Activated CD4-positive, alpha-beta T cell treated with anti-CD3 and anti-CD28 coated beads for 48 hours (primary cell): ENCODE measurements around the gene PPP1R1B.
"Not testable (repeated sequence)": the region's sequence is repeated elsewhere in the genome, so short reads cannot be mapped to it uniquely, and the experiment has no call there.

Experiments
- DNase-seq: peaks from one replicate; pipeline ENCODE4 v3.0.0-alpha.2; 2020

The PPP1R1B gene

GRCh38 chr17:39626171-39627046 lies at the start of gene PPP1R1B:
Gene PPP1R1B, plus strand, starts transcription at chr17:39626952. Its CDS starts 441 bp downstream, at chr17:39627393.
- peak; percentile 39 for DNase-seq

- DNase-seq = no peak
Observed at GRCh38 chr17:39578272-39578671, 48.5 kb upstream of the PPP1R1B start.

DNA sequence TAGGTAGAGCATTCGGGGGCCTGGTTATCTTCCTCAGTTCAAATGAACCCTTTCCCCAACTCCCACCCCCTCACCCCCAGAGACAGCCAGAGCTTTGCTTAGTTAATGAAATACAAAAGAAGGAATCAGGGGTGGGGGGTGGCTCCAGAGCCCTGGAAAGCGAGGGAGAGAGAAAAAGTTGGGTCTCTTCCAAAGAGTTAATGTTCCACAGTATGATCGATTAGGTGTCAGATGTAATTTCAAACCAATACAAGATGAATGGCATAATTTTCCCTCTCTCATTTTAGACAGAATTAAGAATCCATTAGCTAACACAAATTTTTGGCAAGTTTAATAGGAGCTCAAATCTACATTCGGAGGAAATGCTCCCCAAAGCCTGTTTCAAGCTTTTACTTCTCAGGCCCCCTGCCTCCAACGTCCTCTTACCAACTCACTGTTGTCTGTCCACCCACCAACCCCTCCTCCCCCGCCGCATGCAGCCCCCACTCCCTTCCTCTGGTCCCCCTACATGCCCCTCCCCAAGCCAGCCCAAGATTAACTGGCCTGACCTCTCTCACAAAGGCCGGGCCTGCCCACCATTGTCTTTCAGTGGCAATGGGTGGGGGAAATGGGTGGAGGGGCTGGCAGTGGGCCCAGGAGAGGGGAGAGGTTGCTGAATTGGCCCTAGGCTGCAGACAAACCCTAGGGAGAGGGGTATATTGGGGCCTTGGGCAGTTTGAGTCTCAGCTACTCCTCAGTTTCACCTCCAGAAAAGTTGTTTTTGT lies 47.3 kb upstream of the PPP1R1B start:
- no peak for DNase-seq

DNA sequence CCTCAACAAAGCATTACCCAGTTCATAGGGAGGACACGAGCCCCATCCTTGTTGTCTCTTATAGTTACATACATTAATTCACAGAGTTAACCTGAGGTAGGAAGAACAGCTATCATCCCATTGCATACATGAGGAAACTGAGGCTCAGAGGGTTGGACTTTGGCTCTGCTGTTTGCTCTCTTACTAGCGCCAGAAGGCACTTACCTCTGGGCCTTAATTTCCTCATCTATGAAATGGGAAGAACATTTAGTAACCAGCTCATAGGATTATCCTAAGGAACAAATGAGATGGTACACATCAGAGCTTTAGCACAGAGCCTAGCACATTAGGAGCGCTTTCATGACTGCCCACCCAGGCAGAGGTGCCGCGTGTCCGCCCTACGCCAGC lies 46.7 kb upstream of the PPP1R1B start:
- DNase-seq = no peak

DNA sequence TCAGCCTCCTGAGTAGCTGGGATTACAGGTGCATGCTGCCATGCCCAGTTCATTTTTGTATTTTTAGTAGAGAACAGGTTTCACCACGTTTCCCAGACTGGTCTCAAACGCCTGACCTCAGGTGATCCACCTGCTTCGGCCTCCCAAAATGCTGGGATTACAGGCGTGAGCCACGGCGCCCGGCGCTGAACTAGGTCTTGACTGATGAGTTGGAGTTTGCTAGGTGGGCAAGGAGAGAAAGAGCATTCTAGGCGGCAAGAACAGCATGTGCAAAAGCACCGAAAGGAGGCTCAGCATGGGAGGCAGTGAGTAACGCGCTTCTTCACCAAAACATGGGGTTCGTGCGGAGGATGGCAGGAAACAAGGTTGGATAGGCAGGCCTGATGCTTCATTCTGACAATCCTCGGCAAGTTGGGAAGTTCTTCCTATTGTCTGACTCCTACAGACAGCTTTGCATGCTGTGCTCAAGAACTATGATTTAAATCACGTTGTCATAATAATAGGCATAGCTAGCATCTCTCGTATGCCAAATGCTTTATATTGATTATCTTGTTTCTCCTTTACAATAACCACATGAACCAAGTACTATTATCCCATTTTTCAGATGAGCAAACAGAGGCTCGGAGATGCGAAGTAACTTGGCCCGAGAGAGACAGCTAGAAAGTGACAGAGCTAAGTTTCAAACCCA lies 45.5 kb upstream of the PPP1R1B start:
- no peak for DNase-seq

- DNase-seq = no peak
Observed at GRCh38 chr17:39581759-39582085, 45.0 kb upstream of the PPP1R1B start.

- DNase-seq = no peak
Observed at GRCh38 chr17:39582658-39583057, 44.1 kb upstream of the PPP1R1B start.

DNA sequence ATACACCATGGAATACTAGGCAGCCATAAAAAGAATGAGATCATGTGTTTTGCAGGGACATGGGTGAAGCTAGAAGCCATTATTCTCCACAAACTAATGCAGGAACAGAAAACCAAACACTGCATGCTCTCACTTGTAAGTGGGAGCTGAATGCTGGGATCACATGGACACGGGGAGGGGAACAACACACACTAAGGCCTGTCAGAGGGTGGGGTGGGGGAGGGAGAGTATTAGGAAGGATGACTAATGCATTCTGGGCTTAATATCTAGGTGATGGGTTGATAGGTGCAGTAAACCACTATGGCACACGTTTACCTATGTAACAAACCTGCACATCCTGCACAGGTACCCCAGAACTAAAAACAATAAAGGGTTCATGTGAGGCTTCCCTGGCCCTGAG lies 36.6 kb upstream of the PPP1R1B start:
- DNase-seq = not testable (repeated sequence)

DNA sequence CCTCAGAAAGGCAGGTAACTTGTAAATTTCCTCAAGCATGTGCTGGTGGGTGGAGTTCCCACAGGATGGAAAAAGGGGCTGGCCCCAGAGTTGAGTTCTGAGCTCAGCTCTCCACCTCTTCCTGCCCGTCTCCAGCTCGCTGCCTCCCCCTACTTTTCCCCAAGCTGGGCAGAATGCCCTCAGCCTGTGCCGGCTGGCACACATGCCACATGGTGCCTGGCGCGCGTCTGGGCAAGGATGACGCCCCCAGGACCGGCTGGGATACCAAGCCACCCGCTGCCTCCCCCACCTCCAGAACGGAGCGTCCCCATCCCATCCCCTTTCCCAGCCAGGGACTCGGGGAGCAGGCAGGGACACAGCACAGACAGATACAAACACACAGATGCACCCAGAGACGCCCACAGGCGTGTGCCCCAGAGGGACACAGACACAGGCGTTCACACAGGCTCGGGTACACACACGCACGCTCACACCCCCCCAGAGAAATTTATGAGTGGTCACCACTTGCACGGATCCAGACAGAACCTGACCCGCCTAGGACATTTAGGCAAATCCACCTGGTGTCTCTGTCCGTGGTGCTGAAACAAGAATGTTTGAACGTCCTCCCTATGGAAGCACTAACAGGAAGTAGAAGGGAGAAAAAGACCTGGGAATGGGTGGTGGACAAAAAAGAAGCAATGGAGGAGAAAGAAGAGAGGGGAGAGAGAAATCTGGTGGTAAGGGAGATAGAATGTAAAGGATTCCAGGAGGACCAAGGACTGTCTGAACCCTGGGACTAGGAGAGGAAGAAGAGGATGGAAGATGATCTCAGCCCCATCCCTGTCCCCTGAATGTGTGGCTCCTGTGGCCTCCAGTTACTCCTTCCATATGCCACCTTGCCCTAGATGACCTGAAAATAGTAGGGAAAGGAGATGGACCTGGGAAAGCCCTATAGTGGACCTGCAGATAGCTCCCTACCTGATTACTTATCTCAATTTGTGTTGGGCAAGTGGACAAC lies 34.5 kb upstream of the PPP1R1B start:
- DNase-seq = peak; percentile 38

DNA sequence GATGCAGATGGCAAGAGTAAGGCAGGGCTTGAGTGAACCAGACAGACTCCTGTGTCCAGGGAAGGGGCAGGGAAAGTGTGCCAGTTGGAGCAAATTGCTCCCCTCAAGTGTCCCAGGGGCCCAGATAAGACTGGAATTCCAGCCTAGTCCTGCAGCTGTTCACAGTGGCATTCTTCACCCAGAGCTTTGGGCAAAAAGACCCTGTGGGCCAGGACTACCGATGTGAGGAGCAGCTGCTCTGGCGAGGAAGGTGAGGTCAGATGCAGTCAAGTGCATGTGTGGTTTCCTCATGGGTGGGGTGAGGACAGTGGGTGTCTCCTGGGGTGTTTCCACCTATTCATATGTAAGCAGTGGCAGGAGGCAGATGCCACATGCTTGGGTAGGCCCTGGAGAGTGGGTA lies 33.4 kb upstream of the PPP1R1B start:
- no peak for DNase-seq

DNA sequence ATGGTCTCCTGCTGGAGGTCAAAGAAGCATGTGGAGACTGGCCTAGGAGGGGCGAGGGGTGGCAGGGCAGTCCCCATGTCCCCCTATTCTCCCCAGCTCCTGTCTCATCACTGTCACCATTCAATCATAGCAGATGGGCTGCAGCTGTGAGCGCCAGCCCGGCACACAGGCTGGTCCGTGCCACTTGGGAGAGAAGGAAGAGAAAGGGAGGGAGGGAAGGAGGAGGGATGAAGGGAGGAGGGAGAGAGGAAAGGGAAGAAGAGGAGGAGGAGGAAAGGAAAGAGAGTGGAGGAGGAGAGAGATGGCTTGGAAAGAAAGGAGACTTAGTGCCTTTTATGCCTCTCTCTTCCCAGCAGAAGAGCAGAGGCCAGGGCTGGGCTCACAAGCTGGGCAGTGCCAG lies 31.5 kb upstream of the PPP1R1B start:
- no peak for DNase-seq

DNA sequence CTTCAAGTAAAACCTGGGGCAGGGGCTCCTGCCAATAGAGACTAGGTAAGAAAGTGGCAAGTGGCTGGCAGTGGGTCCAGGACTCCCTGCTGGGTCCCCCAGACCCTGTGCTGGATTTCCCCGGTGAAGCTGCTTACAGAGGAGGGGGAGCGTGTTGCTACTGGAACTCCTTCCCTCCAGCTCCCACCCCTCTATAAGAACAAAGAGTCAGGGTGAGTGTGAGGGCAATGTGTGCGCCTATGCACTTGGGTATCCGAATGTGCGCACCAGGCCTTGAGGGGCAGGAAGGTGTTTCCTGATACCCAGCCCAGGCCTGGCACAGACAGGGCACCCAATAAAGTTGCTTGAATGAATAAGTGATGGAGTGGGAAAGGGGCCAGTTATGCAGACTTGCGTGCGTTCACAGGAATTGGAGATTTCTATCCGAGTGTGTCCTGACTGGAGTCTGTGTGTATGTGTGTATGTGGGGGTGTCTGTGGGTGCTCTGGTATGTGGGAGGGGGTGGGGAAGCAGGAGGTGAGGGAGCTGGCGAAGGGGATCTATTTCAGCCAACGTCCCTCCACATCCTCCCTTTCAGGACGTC lies 30.7 kb upstream of the PPP1R1B start:
- no peak for DNase-seq

DNA sequence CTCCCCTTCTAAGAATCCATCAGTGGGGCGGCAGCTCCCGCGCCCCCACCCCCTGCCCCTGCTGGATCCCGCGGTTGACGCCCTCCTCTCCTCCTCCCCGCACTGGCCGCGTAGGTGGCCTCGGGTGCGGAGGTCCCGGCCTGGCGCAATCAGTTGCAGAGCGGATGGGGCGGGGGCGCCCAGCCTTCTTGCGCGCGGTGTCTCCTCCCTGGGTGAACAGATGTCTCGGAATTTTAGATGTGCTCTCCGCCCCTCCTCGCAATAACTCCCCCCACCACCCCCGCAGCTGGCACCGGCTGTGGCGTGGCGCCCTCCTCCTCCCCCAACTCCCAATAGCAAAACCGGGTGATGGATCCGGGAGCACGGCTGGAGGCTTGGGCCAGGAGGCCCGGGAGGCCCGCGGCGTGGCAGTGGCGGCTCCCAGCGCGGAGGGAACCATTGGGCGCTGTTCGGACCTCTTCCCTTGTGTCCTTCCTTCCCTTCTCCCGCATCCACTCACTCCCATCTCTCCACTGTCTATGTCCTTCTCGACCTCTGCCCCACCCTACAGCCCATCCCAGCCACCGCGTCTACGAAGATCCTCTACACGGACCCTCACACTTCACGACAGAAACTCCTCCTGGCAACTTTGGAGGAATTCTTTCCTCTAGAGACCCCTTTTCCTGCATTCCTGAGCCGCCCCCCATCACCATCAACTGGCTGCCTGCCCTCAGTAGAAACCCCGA lies 30.0 kb upstream of the PPP1R1B start:
- no peak for DNase-seq

- peak; percentile 26 for DNase-seq
Observed at GRCh38 chr17:39597372-39598046, 29.2 kb upstream of the PPP1R1B start.

DNA sequence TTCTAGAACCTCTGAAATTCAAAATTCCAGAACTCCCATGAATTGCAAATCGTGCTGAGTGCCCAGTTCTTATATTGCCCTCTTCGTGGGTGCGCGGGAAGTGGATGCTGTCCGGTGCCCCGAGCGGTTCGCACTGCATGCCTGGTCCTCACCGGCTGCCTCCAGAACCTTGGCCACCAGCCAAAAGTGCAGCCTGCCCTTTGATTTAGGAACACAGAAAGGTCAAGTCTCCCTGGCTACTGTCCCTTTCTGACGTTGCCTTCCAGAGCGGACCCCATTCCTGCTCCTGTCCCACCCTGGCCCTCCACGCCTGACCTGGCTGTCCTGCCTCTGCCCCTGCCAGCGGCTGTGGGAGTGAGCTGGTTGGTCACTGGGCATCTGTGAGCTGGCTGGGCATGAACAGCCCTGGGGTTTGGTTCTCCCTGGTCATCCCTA lies 28.7 kb upstream of the PPP1R1B start:
- peak; percentile 25 for DNase-seq

DNA sequence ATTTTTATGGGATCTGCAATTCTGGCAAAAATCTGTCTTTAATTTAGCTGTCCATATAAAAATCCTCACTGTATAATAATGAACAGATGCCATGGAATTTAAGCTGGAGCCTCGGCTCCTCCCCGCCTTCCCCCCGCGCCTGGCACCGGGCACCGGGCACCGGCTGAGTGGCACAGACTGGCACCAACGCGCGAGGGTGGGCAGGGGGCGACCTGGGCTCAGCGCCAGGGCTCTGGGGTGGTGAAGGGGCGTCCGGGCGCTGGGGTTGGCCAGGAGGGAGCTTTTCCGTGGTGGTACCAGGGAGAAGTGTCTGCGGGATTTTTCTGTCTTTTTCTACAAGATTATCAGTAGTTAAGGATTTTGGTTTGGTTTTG lies 28.1 kb upstream of the PPP1R1B start:
- DNase-seq = no peak

DNA sequence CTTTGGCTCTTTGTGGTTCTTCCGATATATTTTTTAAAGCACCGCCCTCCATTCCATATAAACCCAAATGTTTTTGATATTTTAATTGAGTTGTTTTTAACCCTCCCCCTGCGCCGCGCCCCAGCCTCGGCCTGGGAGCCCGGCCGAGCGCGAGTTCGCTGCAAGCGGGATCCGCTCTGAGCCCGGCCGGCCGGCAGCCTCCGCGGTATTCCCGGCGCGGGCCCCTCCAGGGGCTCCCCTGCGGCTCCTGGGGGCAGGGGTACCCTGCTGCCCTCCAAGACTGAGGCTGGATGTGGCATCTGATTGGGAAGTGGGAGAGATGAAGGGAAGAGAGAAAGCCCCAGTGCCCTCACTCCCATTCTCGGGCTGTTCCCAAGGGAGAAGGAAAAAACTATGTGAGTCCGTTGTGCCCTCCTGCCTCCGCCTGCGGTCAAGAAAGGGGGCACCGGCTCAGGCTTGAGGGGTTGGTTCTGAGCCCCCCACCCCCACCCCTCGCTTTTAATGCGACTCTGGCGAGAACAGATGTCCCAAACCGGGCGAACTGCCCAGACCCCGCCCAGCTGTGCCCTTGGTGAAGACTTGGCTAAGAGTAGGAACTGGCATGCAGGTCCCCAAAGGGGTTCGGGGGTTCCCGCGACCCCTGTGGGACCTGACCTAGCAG lies 27.6 kb upstream of the PPP1R1B start:
- no peak for DNase-seq

- no peak for DNase-seq
Observed at GRCh38 chr17:39599665-39600231, 27.0 kb upstream of the PPP1R1B start.

- no peak for DNase-seq
Observed at GRCh38 chr17:39600288-39600996, 26.3 kb upstream of the PPP1R1B start.
